DND-41 (cell line): Measurements from ENCODE around the gene RFX1.

ENCODE experiments used
- ATAC-seq: fragments of 200-7000 bp; cut with Tn5 transposase; 3 replicates; pipeline ENCODE4 v1.9.1; 2021; ENCODE audit warnings: low read depth; ENCODE audit not compliant: insufficient read depth
- DNase-seq: peaks from one replicate; pipeline ENCODE4 v3.0.0-alpha.2; 2020
- H2AFZ ChIP-seq: 2 replicates; pipeline ENCODE4 v1.6.0; 2012; ENCODE audit warnings: low read depth, low read length
- H3K27ac ChIP-seq: 2 replicates; pipeline ENCODE4 v1.5.1; 2012; ENCODE audit warnings: low read length, inconsistent platforms
- H3K27me3 ChIP-seq: fragments of 200-600 bp; sonication (generic); 2 replicates; pipeline ENCODE4 v1.6.0; 2012; ENCODE audit warnings: low read length, mild to moderate bottlenecking, inconsistent platforms; ENCODE audit not compliant: insufficient read depth, poor library complexity
- H3K36me3 ChIP-seq: 2 replicates; pipeline ENCODE4 v1.5.1; 2012; ENCODE audit warnings: low read length, inconsistent platforms; ENCODE audit not compliant: insufficient read depth
- H3K4me1 ChIP-seq: 2 replicates; pipeline ENCODE4 v1.5.1; 2012; ENCODE audit warnings: mild to moderate bottlenecking, low read length; ENCODE audit not compliant: insufficient read depth
- H3K4me2 ChIP-seq: 2 replicates; pipeline ENCODE4 v1.6.0; 2012; ENCODE audit warnings: mild to moderate bottlenecking, moderate library complexity, low read length, inconsistent platforms; ENCODE audit not compliant: insufficient read depth
- H3K4me3 ChIP-seq, 2 experiments: fragments of 200-600 bp in 1 of 2; shearing (Covaris generic) in 1 of 2; 2 replicates each; pipeline ENCODE4 v1.5.1; 2012 to 2016; ENCODE audit warnings: inconsistent platforms in 2 of 2, low read length in 2 of 2, mild to moderate bottlenecking in 2 of 2, low read depth in 1 of 2, moderate library complexity in 1 of 2
- H3K79me2 ChIP-seq: 2 replicates; pipeline ENCODE4 v1.6.0; 2012; ENCODE audit warnings: low read length, inconsistent platforms; ENCODE audit not compliant: insufficient read depth
- H3K9ac ChIP-seq: 2 replicates; pipeline ENCODE4 v1.6.0; 2012; ENCODE audit warnings: low read depth, mild to moderate bottlenecking, inconsistent platforms, low read length, moderate library complexity
- H3K9me3 ChIP-seq: 2 replicates; pipeline ENCODE4 v1.5.1; 2012; ENCODE audit warnings: low read length, moderate library complexity, mild to moderate bottlenecking, inconsistent platforms; ENCODE audit not compliant: insufficient read depth, severe bottlenecking
- H4K20me1 ChIP-seq: 2 replicates; pipeline ENCODE4 v1.6.0; 2012; ENCODE audit warnings: low read length; ENCODE audit not compliant: insufficient read depth
- CTCF ChIP-seq: IDR thresholded peaks from 2 replicates; pipeline ENCODE4 v1.5.1; 2012; ENCODE audit warnings: borderline replicate concordance, low read length, moderate library complexity, mild to moderate bottlenecking; ENCODE audit not compliant: poor library complexity, severe bottlenecking; ENCODE audit errors: extremely low read depth
- EZH2 ChIP-seq: IDR thresholded peaks from 3 replicates; pipeline ENCODE4 v1.6.1; 2012; ENCODE audit warnings: borderline replicate concordance, low read depth, mild to moderate bottlenecking, moderate library complexity, low read length, inconsistent platforms; ENCODE audit not compliant: severe bottlenecking

The RFX1 gene

GRCh38 chr19:13959141-13959961 lies 46.8 kb downstream of the RFX1 start:
- H3K4me3 ChIP-seq: no peak overlapping the region
- no peak overlapping the region for H3K4me2 ChIP-seq
- no peaks in the 10 kb centered on the region for H3K9me3 ChIP-seq
- H3K36me3 ChIP-seq: peaks cover 80% of the 10 kb centered on the region
- no peak overlapping the region for H3K9ac ChIP-seq
- no peak overlapping the region for H3K27ac ChIP-seq
- DNase-seq (no peak), ATAC-seq (peak; percentile 12; the same call in 1 of the 3 replicates)
- H3K4me1 ChIP-seq: no peaks in the 10 kb centered on the region; the same call in 1 of the 2 replicates
- H3K79me2 ChIP-seq: peaks cover 13% of the 10 kb centered on the region
- H3K27me3 ChIP-seq: no peaks in the 10 kb centered on the region
- H2AFZ ChIP-seq: no peak overlapping the region
- TF ChIP-seq EZH2: no peak
- no peak for TF ChIP-seq CTCF
- H4K20me1 ChIP-seq: peaks cover 21% of the 10 kb centered on the region

GRCh38 chr19:13958043-13958442 lies 48.1 kb downstream of the RFX1 start:
- H4K20me1 ChIP-seq: peaks cover 35% of the 10 kb centered on the region
- H3K4me2 ChIP-seq: no peak overlapping the region
- no peaks in the 10 kb centered on the region for H3K27me3 ChIP-seq
- no peak for ATAC-seq
- no peak for TF ChIP-seq EZH2
- no peak for TF ChIP-seq CTCF
- H3K27ac ChIP-seq: no peak overlapping the region
- peaks cover 13% of the 10 kb centered on the region for H3K4me1 ChIP-seq
- H3K9me3 ChIP-seq: no peaks in the 10 kb centered on the region
- H3K36me3 ChIP-seq: peaks cover 88% of the 10 kb centered on the region
- DNase-seq: no peak
- no peak overlapping the region for H3K9ac ChIP-seq
- H3K4me3 ChIP-seq: no peak overlapping the region
- peaks cover 26% of the 10 kb centered on the region for H3K79me2 ChIP-seq
- no peak overlapping the region for H2AFZ ChIP-seq

- no peaks in the 10 kb centered on the region for H3K9me3 ChIP-seq
- H3K4me1 ChIP-seq: peaks cover 15% of the 10 kb centered on the region
- no peak overlapping the region for H3K27ac ChIP-seq
- TF ChIP-seq EZH2: no peak
- TF ChIP-seq CTCF: no peak
- H3K27me3 ChIP-seq: no peaks in the 10 kb centered on the region
- H3K36me3 ChIP-seq: peaks cover 84% of the 10 kb centered on the region
- peaks cover 33% of the 10 kb centered on the region for H3K79me2 ChIP-seq
- no peak overlapping the region for H3K4me3 ChIP-seq
- no peak overlapping the region for H3K9ac ChIP-seq
- ATAC-seq (no peak), DNase-seq (no peak)
- no peak overlapping the region for H2AFZ ChIP-seq
- peaks cover 37% of the 10 kb centered on the region for H4K20me1 ChIP-seq
- H3K4me2 ChIP-seq: no peak overlapping the region
Measured at GRCh38 chr19:13957051-13957450, 49.1 kb downstream of the RFX1 start.

GRCh38 chr19:13956365-13956744 lies 49.8 kb downstream of the RFX1 start:
- TF ChIP-seq EZH2 (no peak), CTCF (no peak)
- no peak overlapping the region for H2AFZ ChIP-seq

More at GRCh38 chr19:13956365-13956744, 49.8 kb downstream of the RFX1 start:
- Histone ChIP-seq H3K4me1 (peaks cover 21% of the 10 kb centered on the region), H3K4me2 (no peak overlapping the region), H3K9ac (no peak overlapping the region), H3K9me3 (no peaks in the 10 kb centered on the region), H3K79me2 (peaks cover 33% of the 10 kb centered on the region), H4K20me1 (peaks cover 37% of the 10 kb centered on the region), H3K27ac (no peak overlapping the region), H3K36me3 (peaks cover 80% of the 10 kb centered on the region), H3K4me3 (no peak overlapping the region), H3K27me3 (no peaks in the 10 kb centered on the region)
- DNase-seq (no peak), ATAC-seq (no peak)
